Measurements from ENCODE around the gene MTCH2. TPM values are rescaled to one million over a fixed set of nuclear protein-coding genes. Genes with fewer than 3 reads are reported as not detected.

Gene MTCH2
- total RNA-seq, 2 donors from 2014 or later, result 21.9 to 47.8 TPM

DNA sequence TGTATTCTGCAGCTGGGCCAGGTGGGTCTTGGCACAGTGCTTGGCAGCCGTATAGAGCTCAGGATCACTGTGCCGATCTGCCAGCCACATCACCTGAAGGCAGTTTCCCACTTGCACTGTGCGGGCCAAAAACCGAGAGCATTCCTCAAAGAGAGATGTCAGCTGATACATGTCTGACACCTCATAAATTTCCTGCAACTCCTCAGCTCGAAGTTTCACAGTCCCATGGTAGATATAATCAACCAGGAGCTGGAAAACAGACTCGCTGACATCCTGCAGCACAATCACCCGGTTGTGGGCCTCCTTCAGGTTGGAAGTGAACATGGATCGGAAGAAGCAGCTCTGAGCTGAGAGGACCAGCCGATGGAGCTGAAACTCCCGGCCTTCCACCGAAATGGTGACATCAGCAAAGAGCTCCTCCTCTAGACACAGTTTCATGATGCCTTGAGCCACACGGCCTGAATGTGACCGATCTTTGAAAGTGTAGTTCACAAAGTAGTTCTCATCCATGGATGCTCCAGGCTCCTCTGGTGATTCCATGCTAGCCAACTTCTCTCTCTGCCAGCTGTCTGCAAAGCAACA lies 64.8 kb downstream of the MTCH2 start:
- ATAC-seq (ENCODE audit: insufficient number of reproducible peaks, low FRiP score, low read depth) (no peak), DNase-seq (ENCODE audit: low spot score) (no peak)
- H3K9me3 ChIP-seq, result no peaks in the 10 kb centered on the region
- peaks cover 36% of the 10 kb centered on the region for H3K36me3 ChIP-seq
- no peaks in the 10 kb centered on the region for H3K27me3 ChIP-seq (replicated peaks; ENCODE audit: insufficient read depth)
- peaks cover 16 to 30% of the 10 kb centered on the region in 2 donors for H3K4me1 ChIP-seq (ENCODE audit: control insufficient read depth in 1 of 2, low read depth in 2 of 2)
- no peak overlapping the region for H3K27ac ChIP-seq
- TF ChIP-seq, protein P1, sequence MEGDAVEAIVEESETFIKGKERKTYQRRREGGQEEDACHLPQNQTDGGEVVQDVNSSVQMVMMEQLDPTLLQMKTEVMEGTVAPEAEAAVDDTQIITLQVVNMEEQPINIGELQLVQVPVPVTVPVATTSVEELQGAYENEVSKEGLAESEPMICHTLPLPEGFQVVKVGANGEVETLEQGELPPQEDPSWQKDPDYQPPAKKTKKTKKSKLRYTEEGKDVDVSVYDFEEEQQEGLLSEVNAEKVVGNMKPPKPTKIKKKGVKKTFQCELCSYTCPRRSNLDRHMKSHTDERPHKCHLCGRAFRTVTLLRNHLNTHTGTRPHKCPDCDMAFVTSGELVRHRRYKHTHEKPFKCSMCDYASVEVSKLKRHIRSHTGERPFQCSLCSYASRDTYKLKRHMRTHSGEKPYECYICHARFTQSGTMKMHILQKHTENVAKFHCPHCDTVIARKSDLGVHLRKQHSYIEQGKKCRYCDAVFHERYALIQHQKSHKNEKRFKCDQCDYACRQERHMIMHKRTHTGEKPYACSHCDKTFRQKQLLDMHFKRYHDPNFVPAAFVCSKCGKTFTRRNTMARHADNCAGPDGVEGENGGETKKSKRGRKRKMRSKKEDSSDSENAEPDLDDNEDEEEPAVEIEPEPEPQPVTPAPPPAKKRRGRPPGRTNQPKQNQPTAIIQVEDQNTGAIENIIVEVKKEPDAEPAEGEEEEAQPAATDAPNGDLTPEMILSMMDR (IDR thresholded peaks at IDR 0.05), result no peak
- peak overlapping the region; percentile 89 for H3K4me3 ChIP-seq

GRCh38 chr11:47573321-47573720 lies 69.0 kb downstream of the MTCH2 start:
- Histone ChIP-seq H3K4me1 (ENCODE audit: control insufficient read depth in 1 of 2, low read depth in 2 of 2) (peaks cover 9 to 18% of the 10 kb centered on the region in 2 donors), H3K36me3 (peaks cover 28% of the 10 kb centered on the region), H3K9me3 (no peaks in the 10 kb centered on the region), H3K4me3 (no peak overlapping the region), H3K27ac (no peak overlapping the region), H3K27me3 (replicated peaks; ENCODE audit: insufficient read depth) (no peaks in the 10 kb centered on the region)
- DNase-seq (ENCODE audit: low spot score) (no peak), ATAC-seq (ENCODE audit: insufficient number of reproducible peaks, low FRiP score, low read depth) (no peak)
- TF ChIP-seq, protein P1 (IDR thresholded peaks at IDR 0.05), result no peak

- no peaks in the 10 kb centered on the region for H3K27me3 ChIP-seq (replicated peaks; ENCODE audit: insufficient read depth)
- peaks cover 28% of the 10 kb centered on the region for H3K36me3 ChIP-seq
- no peak overlapping the region for H3K27ac ChIP-seq
- H3K4me3 ChIP-seq, result no peak overlapping the region
- TF ChIP-seq, protein P1 (IDR thresholded peaks at IDR 0.05), result no peak
- ATAC-seq (ENCODE audit: insufficient number of reproducible peaks, low FRiP score, low read depth) (no peak), DNase-seq (ENCODE audit: low spot score) (no peak)
- no peaks in the 10 kb centered on the region for H3K9me3 ChIP-seq
- peaks cover 4 to 12% of the 10 kb centered on the region in 2 donors for H3K4me1 ChIP-seq (ENCODE audit: control insufficient read depth in 1 of 2, low read depth in 2 of 2)
These were observed 69.6 kb downstream of the MTCH2 start for GRCh38 chr11:47572715-47573255.

GRCh38 chr11:47571895-47572294 lies 70.5 kb downstream of the MTCH2 start:
- Histone ChIP-seq H3K27ac (no peak overlapping the region), H3K4me1 (ENCODE audit: control insufficient read depth in 1 of 2, low read depth in 2 of 2) (peaks cover 0 to 6% of the 10 kb centered on the region in 2 donors), H3K36me3 (peaks cover 28% of the 10 kb centered on the region), H3K4me3 (no peak overlapping the region), H3K27me3 (replicated peaks; ENCODE audit: insufficient read depth) (no peaks in the 10 kb centered on the region), H3K9me3 (no peaks in the 10 kb centered on the region)
- no peak for DNase-seq (ENCODE audit: low spot score)
- TF ChIP-seq, protein P1 (IDR thresholded peaks at IDR 0.05), result no peak
- no peak for ATAC-seq (ENCODE audit: insufficient number of reproducible peaks, low FRiP score, low read depth)

DNA sequence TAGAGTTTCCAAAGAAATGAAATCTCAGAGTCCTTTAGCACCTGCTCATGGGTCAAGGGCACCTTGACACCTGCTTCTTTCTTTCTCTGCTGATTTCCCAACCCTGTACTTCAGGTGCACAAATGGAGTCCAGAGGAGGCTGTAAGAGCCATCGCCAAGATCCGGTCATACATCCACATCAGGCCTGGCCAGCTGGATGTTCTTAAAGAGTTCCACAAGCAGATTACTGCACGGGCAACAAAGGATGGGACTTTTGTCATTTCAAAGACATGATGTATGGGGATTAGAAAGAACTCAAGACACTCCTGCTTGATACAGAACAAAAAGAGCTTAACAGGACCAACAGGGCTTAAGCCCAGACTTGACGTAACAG lies 71.0 kb downstream of the MTCH2 start:
- no peaks in the 10 kb centered on the region for H3K27me3 ChIP-seq (replicated peaks; ENCODE audit: insufficient read depth)
- TF ChIP-seq, protein P1 (IDR thresholded peaks at IDR 0.05), result no peak
- H3K27ac ChIP-seq, result no peak overlapping the region
- DNase-seq (ENCODE audit: low spot score) (no peak), ATAC-seq (ENCODE audit: insufficient number of reproducible peaks, low FRiP score, low read depth) (no peak)
- H3K4me3 ChIP-seq, result no peak overlapping the region
- H3K9me3 ChIP-seq, result no peaks in the 10 kb centered on the region
- peaks cover 28% of the 10 kb centered on the region for H3K36me3 ChIP-seq
- peaks cover 3 to 8% of the 10 kb centered on the region in 2 donors for H3K4me1 ChIP-seq (ENCODE audit: control insufficient read depth in 1 of 2, low read depth in 2 of 2)
